Fibroblast of pulmonary artery (primary cell): ENCODE data around the gene MPHOSPH10.
"Not testable (repeated sequence)": the region's sequence is repeated elsewhere in the genome, so short reads cannot be mapped to it uniquely, and the experiment has no call there.

Experiments used
- DNase-seq: peaks from one replicate; pipeline ENCODE4 v3.0.0-alpha.2; 2010; ENCODE audit warnings: low read depth
- H3K4me3 ChIP-seq: replicated peaks from 2 replicates; pipeline ENCODE4 v1.5.1; 2011; ENCODE audit warnings: low read depth, mild to moderate bottlenecking, control low read depth, low read length, moderate library complexity
- TF ChIP-seq, protein P1 (sequence below): IDR thresholded peaks from 2 replicates; pipeline ENCODE4 v1.5.1; 2011; ENCODE audit warnings: mild to moderate bottlenecking, control low read depth, low read length, inconsistent platforms; ENCODE audit errors: missing control alignments

Gene MPHOSPH10

DNA sequence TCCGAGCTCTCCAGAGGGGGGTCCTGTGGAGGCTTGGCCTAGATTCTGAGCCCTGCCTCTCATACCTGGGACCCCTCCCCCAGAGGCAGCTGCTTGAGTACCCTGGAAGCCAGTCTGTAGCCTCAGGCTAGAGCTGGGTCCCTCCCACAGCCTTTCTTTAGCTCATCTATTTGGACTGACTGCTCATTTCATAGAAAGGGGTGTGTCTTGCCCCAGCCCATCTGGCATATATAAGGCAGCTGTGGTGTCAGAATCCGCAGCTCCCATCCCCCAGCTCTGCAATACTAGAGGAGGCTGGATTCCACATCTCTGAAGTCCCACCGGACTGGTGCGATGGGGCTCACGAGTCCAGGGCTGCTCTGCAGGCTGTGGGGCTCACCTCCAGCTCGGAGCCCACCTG, 26.1 kb downstream of the MPHOSPH10 start:
- peak; percentile 31 for DNase-seq
- TF ChIP-seq, protein P1, sequence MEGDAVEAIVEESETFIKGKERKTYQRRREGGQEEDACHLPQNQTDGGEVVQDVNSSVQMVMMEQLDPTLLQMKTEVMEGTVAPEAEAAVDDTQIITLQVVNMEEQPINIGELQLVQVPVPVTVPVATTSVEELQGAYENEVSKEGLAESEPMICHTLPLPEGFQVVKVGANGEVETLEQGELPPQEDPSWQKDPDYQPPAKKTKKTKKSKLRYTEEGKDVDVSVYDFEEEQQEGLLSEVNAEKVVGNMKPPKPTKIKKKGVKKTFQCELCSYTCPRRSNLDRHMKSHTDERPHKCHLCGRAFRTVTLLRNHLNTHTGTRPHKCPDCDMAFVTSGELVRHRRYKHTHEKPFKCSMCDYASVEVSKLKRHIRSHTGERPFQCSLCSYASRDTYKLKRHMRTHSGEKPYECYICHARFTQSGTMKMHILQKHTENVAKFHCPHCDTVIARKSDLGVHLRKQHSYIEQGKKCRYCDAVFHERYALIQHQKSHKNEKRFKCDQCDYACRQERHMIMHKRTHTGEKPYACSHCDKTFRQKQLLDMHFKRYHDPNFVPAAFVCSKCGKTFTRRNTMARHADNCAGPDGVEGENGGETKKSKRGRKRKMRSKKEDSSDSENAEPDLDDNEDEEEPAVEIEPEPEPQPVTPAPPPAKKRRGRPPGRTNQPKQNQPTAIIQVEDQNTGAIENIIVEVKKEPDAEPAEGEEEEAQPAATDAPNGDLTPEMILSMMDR, result no peak
- H3K4me3 ChIP-seq, result peak overlapping the region; percentile 40

DNA sequence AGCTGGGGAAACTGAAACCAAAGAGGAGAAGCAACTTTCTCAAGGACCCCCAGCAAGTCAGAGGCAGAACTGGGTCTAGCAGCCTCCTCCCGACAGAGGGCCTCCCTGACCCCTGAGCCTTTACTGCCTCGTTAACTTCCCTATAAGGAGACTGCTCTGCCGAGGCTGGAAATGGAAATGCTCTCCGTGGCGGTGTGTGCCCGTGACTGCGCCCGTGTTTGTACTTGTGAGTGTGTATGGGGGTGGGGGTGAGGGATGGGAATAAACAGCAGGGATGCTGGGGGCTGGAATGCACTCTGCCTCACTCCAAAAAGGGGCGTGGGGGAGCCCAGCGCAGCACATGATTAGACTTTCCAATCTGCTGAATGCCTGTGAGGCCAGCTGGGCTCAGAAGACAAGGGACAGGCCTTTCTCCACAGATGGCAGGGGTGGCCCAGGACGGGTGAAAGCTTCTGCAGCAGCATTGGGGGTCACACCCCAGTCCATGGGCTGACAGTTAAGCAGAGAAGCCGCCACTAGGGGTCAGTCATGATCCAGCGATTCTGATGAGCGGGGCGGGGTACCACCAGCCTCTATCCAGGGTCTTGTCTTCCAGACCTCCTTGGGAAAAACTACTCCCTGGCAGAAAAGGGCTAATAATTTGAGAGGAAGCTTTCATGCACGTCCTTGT, 26.8 kb downstream of the MPHOSPH10 start:
- DNase-seq, result peak; percentile 27
- TF ChIP-seq, protein P1, result peak; percentile 65
- H3K4me3 ChIP-seq, result peak overlapping the region; percentile 40

DNA sequence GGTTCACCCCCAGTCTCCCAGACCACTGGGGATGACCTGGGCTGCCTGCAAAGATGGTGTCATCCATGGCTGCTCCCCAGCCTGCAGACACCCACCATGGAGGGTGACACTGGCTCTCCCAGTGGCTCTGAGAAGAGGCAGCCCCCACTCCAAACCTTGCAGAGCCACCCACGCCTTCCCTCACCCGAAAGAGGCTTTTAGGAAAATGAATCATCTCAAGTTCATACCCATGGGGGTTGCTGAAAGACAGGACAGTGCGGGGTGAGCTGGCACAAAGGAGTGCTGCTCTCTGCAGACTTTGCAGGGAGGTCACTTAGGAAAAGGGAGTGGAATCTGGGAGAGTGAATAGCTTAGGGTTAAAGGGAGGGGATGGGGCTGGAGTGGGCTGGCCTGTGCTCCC, 36.4 kb downstream of the MPHOSPH10 start:
- TF ChIP-seq, protein P1, result no peak
- no peak overlapping the region for H3K4me3 ChIP-seq
- no peak for DNase-seq

DNA sequence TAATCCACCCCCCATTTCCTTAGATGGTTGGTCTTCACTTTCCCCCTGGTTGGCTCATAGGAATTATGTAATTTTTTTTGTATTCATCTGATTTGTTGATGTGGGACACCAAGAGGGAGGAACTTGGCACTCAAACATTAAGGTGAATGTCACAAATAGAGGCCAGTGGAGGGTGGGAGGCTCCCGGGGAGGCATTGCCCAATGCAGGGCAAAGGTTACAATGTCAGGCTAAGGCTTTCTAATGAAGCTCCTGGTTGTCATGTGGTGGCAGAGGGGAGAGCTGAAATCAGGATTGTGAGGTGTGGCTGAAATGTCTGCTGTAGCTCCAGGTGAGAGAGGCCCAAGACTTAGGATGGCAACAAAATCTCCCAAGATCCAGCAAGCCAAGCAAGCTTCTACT, 42.7 kb downstream of the MPHOSPH10 start:
- H3K4me3 ChIP-seq, result no peak overlapping the region
- TF ChIP-seq, protein P1, result no peak
- DNase-seq, result no peak

DNA sequence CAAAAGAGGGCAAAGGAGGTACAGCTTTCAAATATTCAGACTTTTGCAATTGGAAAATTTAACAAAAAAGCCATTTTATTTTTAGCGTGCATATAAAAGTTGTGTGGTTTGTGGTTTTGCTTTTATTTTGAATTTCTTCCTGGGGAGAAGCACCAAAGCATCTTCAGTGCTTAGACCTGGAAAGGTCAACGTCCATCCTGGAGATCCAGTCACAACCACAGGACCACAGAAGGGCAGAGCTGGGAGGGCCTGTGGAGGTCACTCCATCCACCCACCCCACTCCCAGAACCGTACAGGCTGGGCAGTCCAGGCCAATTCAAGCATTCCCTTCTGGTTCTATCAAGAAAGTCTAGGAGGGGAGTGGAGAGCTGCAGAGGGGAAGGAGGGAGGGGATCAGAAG, 43.8 kb downstream of the MPHOSPH10 start:
- no peak for DNase-seq
- H3K4me3 ChIP-seq, result no peak overlapping the region
- TF ChIP-seq, protein P1, result no peak

DNA sequence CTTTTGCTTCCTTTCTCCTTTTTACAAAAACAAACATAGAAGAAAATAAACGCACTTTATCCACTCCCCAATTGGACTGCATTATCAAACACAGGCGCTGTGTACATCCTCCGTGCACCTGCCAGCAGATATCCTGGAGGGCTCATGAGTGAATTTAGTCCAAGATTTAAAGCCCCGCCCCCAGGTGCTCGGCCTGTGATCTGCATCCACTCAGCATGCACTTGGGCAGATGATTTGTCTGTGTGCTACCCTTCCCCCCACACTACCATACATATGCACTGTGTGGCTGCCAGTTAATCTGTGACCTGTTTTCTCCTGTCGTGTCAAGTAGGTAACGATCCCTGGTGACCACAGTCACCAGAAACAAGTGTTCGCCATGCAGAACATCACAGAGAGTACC, 48.4 kb downstream of the MPHOSPH10 start:
- not testable (repeated sequence) for H3K4me3 ChIP-seq, DNase-seq

DNA sequence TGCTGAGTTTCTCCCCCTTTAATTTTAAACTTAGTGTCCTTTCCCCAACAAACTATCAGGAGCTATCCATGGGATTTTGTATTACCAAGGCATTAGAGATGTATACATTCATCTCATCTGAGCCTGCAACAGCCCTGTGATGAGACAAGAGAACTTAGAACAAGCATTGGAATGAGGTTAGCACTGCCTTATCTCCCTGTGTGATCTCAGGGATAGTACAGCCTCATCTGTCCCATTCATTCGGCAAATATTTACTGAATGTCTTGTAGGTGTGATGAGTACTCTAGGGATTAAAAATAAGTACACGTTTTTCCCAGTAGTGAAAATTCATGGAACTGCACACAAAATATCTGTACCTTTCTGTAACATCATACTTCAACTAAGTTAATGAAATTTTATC, 50.9 kb downstream of the MPHOSPH10 start:
- TF ChIP-seq, protein P1, result no peak
- no peak overlapping the region for H3K4me3 ChIP-seq
- no peak for DNase-seq

DNA sequence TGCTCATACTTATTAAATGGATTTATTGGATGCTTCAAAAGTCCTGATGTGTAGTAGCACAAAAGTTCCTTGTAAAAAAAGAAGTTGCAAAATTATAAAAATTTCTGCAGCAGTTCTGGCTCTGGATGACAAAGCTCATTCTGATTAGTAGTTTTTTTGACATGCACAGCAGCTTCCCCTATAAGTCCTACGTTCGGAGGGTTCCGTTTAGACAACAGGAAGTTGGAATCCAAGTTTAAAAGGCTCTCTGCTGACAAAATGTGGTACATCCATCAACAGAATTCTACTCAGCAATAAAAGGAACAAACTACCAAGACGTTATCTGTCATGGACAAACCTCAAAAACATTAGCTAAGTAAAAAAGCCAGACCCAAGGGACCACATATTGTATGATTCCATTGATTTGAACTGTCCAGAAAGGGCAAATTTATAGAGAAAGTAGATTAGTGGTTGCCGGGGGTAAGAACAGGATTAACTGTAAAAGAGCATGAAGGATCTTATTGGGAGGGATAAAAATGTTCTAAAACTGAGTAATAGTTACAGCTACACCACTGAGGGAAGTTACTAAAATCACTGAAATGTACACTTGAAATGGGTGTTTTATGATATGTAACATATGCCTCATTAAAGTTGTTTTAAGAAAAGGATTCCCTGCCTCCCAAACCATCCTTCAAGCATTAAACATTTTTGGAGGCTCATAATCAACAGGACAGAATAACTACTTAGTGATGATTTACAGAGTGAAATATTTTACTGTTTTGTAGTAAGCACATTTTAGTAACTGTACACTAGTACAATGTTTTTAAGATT, 53.1 kb downstream of the MPHOSPH10 start:
- not testable (repeated sequence) for DNase-seq, H3K4me3 ChIP-seq
